GM10266 (cell line): ENCODE measurements around the gene GLRX.
"Not testable (repeated sequence)": the region's sequence is repeated elsewhere in the genome, so short reads cannot be mapped to it uniquely, and the experiment has no call there.

Experiments used
- DNase-seq: peaks from one replicate; pipeline ENCODE4 v3.0.0; 2012; ENCODE audit errors: extremely low spot score
- TF ChIP-seq, protein P1 (sequence below): IDR thresholded peaks from 2 replicates; pipeline ENCODE4 v1.5.1; 2012; ENCODE audit warnings: mild to moderate bottlenecking, low read depth; ENCODE audit not compliant: control insufficient read depth, insufficient read depth; ENCODE audit errors: missing control alignments

The GLRX gene

GRCh38 chr5:95837492-95837891 lies 15.0 kb upstream of the GLRX start:
- DNase-seq = no peak
- TF ChIP-seq, protein P1, sequence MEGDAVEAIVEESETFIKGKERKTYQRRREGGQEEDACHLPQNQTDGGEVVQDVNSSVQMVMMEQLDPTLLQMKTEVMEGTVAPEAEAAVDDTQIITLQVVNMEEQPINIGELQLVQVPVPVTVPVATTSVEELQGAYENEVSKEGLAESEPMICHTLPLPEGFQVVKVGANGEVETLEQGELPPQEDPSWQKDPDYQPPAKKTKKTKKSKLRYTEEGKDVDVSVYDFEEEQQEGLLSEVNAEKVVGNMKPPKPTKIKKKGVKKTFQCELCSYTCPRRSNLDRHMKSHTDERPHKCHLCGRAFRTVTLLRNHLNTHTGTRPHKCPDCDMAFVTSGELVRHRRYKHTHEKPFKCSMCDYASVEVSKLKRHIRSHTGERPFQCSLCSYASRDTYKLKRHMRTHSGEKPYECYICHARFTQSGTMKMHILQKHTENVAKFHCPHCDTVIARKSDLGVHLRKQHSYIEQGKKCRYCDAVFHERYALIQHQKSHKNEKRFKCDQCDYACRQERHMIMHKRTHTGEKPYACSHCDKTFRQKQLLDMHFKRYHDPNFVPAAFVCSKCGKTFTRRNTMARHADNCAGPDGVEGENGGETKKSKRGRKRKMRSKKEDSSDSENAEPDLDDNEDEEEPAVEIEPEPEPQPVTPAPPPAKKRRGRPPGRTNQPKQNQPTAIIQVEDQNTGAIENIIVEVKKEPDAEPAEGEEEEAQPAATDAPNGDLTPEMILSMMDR = no peak

GRCh38 chr5:95836971-95837370 lies 14.4 kb upstream of the GLRX start:
- not testable (repeated sequence) for DNase-seq

GRCh38 chr5:95836544-95836943 lies 14.0 kb upstream of the GLRX start:
- DNase-seq = no peak
- TF ChIP-seq, protein P1 = no peak

DNA sequence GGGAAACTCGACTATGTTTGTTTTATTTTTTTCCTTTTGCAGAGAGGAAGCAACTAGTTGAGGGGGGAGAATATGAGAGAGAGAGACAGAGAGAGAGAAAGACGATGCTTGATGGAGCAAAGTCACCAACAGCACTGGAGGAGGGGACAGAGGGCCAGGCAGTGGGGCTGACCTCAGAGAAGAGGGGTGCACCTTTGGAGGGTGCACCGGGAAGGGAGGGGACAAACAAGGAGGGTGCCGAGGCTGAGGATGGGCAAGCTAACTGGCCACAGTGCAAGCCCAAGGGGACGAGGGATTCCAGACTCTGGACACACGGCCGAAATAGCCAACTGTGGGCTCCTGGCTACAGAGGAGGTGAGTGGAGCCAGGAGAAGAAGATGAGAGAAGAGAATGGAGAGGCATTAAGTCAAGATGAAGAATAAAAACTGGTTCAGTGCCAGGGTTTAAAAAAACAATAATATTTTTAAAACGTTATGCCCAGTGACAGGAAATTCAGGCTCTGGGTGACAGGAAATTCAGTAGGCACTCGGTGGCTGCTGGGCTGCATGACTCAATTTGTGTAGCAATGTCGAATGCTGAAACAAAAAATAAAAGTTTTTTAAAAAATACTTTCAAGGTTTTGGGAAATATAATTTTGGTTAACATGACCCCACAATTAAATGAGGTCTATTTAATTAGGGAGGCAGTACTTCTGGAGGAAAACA lies 13.3 kb upstream of the GLRX start:
- DNase-seq = no peak
- TF ChIP-seq, protein P1 = no peak

DNA sequence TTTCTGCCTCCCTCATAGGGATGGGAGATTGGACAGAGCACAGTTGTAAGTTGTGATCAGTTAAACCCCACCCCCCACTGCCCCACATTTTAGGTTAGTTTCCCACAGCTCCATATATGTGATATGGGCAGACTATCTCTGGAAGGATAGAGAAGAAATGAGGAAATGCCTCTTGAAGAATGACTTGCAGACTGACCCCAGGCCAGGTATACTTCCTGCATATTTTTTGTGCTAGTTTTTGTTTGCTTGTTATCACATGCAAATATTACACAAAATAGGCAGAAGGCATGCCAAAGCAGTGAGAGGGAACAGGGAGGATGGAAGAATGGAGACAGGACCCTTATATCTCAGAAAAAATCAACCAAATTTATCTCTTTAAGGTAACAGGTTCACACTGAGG lies 10.1 kb upstream of the GLRX start:
- no peak for DNase-seq
- TF ChIP-seq, protein P1 = no peak

GRCh38 chr5:95830226-95830625 lies 7.7 kb upstream of the GLRX start:
- TF ChIP-seq, protein P1 = no peak
- DNase-seq = no peak

DNA sequence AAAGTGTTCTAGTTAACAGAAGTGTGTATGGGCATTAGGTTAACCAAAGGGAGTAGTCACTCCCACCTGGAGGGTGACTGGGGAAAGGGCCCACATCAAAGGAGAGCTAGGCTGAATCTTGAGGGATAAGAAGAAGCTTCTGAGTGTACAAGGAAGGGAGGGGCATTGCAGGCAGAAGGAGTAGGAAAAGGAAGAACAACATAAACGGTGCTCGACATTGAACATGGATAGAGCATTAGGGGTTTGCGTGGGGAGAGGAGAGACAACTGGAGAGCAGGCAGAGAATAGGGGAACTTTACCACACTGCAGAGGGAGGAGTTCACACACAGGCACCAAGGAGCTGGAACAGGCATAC lies 5.3 kb upstream of the GLRX start:
- TF ChIP-seq, protein P1 = no peak
- DNase-seq = no peak

DNA sequence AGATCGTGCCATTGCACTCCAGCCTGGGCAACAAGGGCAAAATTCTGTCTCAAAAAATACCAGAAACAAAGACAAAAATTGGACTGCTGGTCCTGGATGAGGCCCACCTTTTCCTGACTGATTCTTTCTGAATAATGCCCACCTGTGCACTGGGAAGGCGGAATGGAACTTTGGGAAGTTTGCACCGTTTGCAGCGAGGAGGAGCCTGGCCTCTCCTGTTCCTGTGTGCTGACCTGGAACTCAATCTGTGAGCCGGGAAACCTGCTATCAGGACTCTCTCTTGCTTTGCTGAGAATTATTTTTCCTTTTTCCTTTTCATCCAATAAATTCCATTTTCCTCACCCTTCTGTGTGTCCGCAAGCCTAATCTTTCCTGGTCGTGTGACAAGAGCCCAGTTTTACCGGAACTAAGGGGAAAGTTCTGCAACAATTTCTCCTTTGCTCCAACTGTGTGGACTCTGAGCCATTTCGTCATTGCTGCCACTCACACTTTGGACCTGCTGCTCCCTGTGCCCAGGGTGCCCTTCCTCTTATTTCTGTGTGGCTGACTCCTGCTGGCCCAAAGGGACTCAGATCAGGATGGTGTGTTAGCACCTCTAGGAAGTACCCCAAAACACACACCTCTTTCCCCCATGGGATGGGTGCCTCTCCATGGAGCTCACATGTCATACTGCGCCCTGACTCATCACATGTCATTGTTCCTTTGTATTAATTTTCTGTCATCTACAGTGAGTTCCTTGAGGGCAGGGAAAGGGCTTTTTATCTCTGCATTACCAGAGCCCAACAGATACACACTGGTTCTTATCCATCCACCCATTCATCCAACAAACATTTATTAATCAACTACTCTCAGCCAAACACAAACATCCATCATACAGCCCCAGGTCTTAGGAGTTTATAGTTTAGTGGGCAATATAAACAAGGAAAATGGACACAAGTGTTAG lies 4.7 kb upstream of the GLRX start:
- DNase-seq = no peak
- TF ChIP-seq, protein P1 = no peak
